ENCODE measurements around the gene CC2D1B. TPM values are rescaled to one million over a fixed set of nuclear protein-coding genes. Genes with fewer than 3 reads are reported as not detected.
A peak's percentile ranks its signal among the peaks of the same experiment; 100 is the strongest.

The CC2D1B gene
- total and polyA plus RNA-seq, 8 donors: 11.6 to 81.0 (median 27.8) TPM

DNA sequence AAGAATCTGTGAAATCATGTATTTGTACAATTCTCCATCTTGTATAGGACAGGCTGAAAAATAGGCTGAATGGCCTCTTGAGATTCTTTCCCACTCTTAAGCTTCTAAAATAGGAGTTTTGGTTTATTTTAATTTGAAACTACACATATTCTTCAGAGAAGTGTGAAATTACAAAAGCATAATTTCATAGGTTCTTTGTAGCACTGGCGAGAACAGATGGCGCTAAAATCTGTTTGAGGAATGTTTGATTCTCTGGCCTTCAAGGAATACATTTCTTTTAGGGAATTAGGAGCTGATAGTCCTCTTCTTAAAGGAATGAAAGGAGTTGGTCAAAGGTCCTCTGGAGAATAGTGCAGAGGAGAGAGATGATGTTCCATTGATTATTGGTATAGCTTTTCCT is 44.9 kb downstream of the CC2D1B start:
- WGBS, 5 donors: 96 to 100% (median 99%) methylated on average over 2 of the region's 2 CpGs
- no peaks in the 10 kb centered on the region for H3K4me1 ChIP-seq
- intact Hi-C loops (cut with DNase I; ENCODE audit: low total_unique reads): no loop called here
- no peaks in the 10 kb centered on the region for H3K9me3 ChIP-seq
- no peak for DNase-seq
- TF ChIP-seq, protein P1, sequence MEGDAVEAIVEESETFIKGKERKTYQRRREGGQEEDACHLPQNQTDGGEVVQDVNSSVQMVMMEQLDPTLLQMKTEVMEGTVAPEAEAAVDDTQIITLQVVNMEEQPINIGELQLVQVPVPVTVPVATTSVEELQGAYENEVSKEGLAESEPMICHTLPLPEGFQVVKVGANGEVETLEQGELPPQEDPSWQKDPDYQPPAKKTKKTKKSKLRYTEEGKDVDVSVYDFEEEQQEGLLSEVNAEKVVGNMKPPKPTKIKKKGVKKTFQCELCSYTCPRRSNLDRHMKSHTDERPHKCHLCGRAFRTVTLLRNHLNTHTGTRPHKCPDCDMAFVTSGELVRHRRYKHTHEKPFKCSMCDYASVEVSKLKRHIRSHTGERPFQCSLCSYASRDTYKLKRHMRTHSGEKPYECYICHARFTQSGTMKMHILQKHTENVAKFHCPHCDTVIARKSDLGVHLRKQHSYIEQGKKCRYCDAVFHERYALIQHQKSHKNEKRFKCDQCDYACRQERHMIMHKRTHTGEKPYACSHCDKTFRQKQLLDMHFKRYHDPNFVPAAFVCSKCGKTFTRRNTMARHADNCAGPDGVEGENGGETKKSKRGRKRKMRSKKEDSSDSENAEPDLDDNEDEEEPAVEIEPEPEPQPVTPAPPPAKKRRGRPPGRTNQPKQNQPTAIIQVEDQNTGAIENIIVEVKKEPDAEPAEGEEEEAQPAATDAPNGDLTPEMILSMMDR (IDR thresholded peaks at IDR 0.05): no peak
- TF ChIP-seq EP300 (IDR thresholded peaks at IDR 0.05): no peak
- TF ChIP-seq POLR2A (IDR thresholded peaks at IDR 0.05): no peak
- no peak for TF ChIP-seq POLR2AphosphoS5 (IDR thresholded peaks at IDR 0.05)
- H3K4me3 ChIP-seq: no peak overlapping the region
- peaks cover 0 to 14% (median 3%) of the 10 kb centered on the region in 4 donors for H3K36me3 ChIP-seq
- H3K27ac ChIP-seq: no peak overlapping the region
- H3K27me3 ChIP-seq: no peaks in the 10 kb centered on the region

DNA sequence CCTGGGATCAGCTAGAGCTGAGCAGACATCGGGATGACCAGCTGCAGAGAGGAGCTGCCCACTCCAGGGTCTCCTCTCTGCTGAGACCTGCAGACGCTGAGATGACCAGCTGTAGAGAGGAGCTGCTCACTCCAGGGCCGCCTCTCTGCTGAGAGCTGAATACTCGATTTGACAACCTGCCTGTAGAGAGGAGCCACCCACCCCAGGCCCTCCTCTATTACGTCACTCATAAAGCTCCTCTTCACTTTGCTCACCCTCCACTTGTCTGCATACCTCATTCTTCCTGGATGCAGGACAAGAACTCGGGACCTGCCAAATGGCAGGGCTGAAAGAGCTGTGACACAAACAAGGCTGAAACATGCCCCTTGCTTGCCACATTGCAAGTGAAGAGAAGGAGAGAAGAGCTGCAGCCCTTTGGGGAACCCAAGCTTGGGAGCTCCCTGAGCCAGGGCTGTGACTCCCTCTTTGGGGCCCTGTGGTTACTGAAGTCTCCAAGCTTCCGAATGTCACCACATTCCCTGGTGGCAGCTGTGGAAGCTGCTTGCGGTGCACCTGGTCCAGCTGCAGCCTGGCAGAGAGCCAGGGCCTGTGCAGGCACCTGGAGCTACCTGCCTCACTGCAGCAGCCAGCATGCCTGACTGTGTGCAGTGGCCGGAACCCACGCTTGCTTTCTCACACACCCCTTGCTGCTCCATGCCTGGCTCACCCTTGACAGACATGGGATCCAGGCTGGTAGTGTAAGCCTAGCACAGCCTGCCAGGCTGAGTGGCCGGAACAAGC is 59.6 kb downstream of the CC2D1B start:
- no peak overlapping the region for H3K4me3 ChIP-seq
- WGBS, 5 donors: 78 to 88% (median 81%) methylated on average over 4 to 11 of the region's 11 CpGs
- H3K27me3 ChIP-seq: no peaks in the 10 kb centered on the region
- peak in 1 of 2 donors; percentile 6 for DNase-seq
- no peaks in the 10 kb centered on the region for H3K9me3 ChIP-seq
- H3K27ac ChIP-seq: no peak overlapping the region
- intact Hi-C loops (cut with DNase I; ENCODE audit: low total_unique reads): no loop called here
- peaks cover 4 to 74% (median 64%) of the 10 kb centered on the region in 4 donors for H3K36me3 ChIP-seq
- TF ChIP-seq EP300 (IDR thresholded peaks at IDR 0.05): no peak
- TF ChIP-seq POLR2AphosphoS5 (IDR thresholded peaks at IDR 0.05): no peak
- TF ChIP-seq POLR2A (IDR thresholded peaks at IDR 0.05): no peak
- TF ChIP-seq, protein P1 (IDR thresholded peaks at IDR 0.05): no peak
- H3K4me1 ChIP-seq: no peaks in the 10 kb centered on the region

- TF ChIP-seq POLR2A (IDR thresholded peaks at IDR 0.05) (no peak), EP300 (IDR thresholded peaks at IDR 0.05) (no peak), POLR2AphosphoS5 (IDR thresholded peaks at IDR 0.05) (no peak)
- TF ChIP-seq, protein P1 (IDR thresholded peaks at IDR 0.05): no peak
- DNase-seq: no peak
- Histone ChIP-seq H3K4me3 (no peak overlapping the region), H3K27me3 (no peaks in the 10 kb centered on the region), H3K9me3 (no peaks in the 10 kb centered on the region), H3K36me3 (peaks cover 4 to 66% (median 64%) of the 10 kb centered on the region in 4 donors), H3K4me1 (no peaks in the 10 kb centered on the region), H3K27ac (no peak overlapping the region)
- intact Hi-C loops (cut with DNase I; ENCODE audit: low total_unique reads): no loop called here
- 88 to 97% (median 94%) methylated on average over 8 to 13 of the region's 13 CpGs for WGBS, 5 donors
Observed at GRCh38 chr1:52305417-52306226, 60.4 kb downstream of the CC2D1B start.

Other genes starting within 250 kb of the CC2D1B start
- gene ZFYVE9, start 224.1 kb downstream of the CC2D1B start, total RNA-seq: 10 to 100 TPM; 13.6 to 61.1 (median 25.7) TPM
- 1 to 10 TPM; 3.6 to 8.4 (median 6.7) TPM for gene ZFYVE9, start 224.1 kb downstream of the CC2D1B start, polyA plus RNA-seq
- gene ORC1, start 38.2 kb upstream of the CC2D1B start, total RNA-seq: 10 to 100 TPM in 2 of 5 donors, 1 to 10 TPM in 3; 1.4 to 19.4 (median 2.2) TPM
- 1 to 10 TPM; 1.1 to 1.7 (median 1.6) TPM for gene ORC1, start 38.2 kb upstream of the CC2D1B start, polyA plus RNA-seq
- 10 to 100 TPM in 3 of 5 donors, 1 to 10 TPM in 2; 7.6 to 21.7 (median 11.6) TPM for gene PRPF38A, start 38.4 kb upstream of the CC2D1B start, total RNA-seq
- 10 to 100 TPM; 12.8 to 21.1 (median 15.1) TPM for gene PRPF38A, start 38.4 kb upstream of the CC2D1B start, polyA plus RNA-seq
- 100 to 1,000 TPM in 1 of 5 donors, 10 to 100 TPM in 4; 17.4 to 107 (median 57.7) TPM for gene TUT4, start 186.9 kb upstream of the CC2D1B start, total RNA-seq
- gene TUT4, start 186.9 kb upstream of the CC2D1B start, polyA plus RNA-seq: 10 to 100 TPM; 11.8 to 23.4 (median 22.6) TPM
- 10 to 100 TPM in 2 of 5 donors, 1 to 10 TPM in 1, under 1 TPM in 1, not detected in 1; 0.87 to 57.6 (median 17.9) TPM for gene GPX7, start 236.2 kb upstream of the CC2D1B start, total RNA-seq
- gene GPX7, start 236.2 kb upstream of the CC2D1B start, polyA plus RNA-seq: 1 to 10 TPM; 6.3 to 7.0 (median 7.0) TPM